Heart right ventricle (tissue), 16 donors: Measurements from ENCODE around the gene CAPN10. TPM values are rescaled to one million over a fixed set of nuclear protein-coding genes. Genes with fewer than 3 reads are reported as not detected.

Experiments used
- ATAC-seq, 8 donors: fragments of 200-7000 bp; cut with Tn5 transposase; one replicate each; pipeline ENCODE4 v1.9.1; 2020; ENCODE audit warnings: mild to moderate bottlenecking in 8 of 8, moderate library complexity in 8 of 8, moderate number of reproducible peaks in 1 of 8
- DNase-seq, 2 donors: peaks; one replicate each; pipeline ENCODE4 v3.0.0-alpha.2; 2020
- H3K27ac ChIP-seq, 10 donors: fragments of 200-600 bp; sonication (generic) in 2 of 10; one replicate each; pipeline versions ENCODE4 v1.5.0 to v1.8.0; 2020 to 2022; ENCODE audit warnings: mild to moderate bottlenecking in 3 of 10
- H3K27me3 ChIP-seq, 7 donors: fragments of 200-600 bp; one replicate each; pipeline ENCODE4 v1.8.0; 2021 to 2022; ENCODE audit warnings: mild to moderate bottlenecking in 2 of 7
- H3K36me3 ChIP-seq, 9 donors: fragments of 200-600 bp; sonication (generic) in 1 of 9; one replicate each; pipeline versions ENCODE4 v1.5.0 to v1.8.0; 2020 to 2022; ENCODE audit warnings: mild to moderate bottlenecking in 2 of 9
- H3K4me1 ChIP-seq, 9 donors: fragments of 200-600 bp; sonication (generic) in 1 of 9; one replicate each; pipeline versions ENCODE4 v1.5.0 to v1.8.0; 2020 to 2022; ENCODE audit warnings: mild to moderate bottlenecking in 4 of 9
- H3K4me3 ChIP-seq, 10 donors: fragments of 200-600 bp; sonication (generic) in 2 of 10; one replicate each; pipeline versions ENCODE4 v1.5.0 to v1.8.0; 2020 to 2022; ENCODE audit warnings: mild to moderate bottlenecking in 7 of 10, moderate library complexity in 2 of 10
- H3K9me3 ChIP-seq, 11 donors: fragments of 200-600 bp in 10 of 11; sonication (generic) in 2 of 11; one replicate each; pipeline versions ENCODE4 v1.5.0 to v1.8.0; 2013 to 2022; ENCODE audit warnings: mild to moderate bottlenecking in 2 of 11, control low read depth in 1 of 11, moderate library complexity in 1 of 11
- CTCF ChIP-seq, 9 donors: fragments of 200-600 bp; sonication (generic) in 2 of 9; IDR thresholded peaks; one replicate each; pipeline versions ENCODE4 v1.5.0 to v1.8.0; 2021 to 2022; ENCODE audit warnings: antibody characterized with exemption in 9 of 9, mild to moderate bottlenecking in 5 of 9, moderate library complexity in 1 of 9
- WGBS, 2 donors: extraction: QIAGEN DNeasy Blood & Tissue Kit; methylation state at CpG; one replicate each; pipeline ENCODE4 v1.1.7; 2013; ENCODE audit warnings: inconsistent platforms in 1 of 2; 5-methylcytosine and 5-hydroxymethylcytosine counted together
- intact Hi-C, 10 donors: fragments of 100-400 bp; cut with DNase I; formaldehyde crosslinking; loops; one replicate each; pipeline versions ENCODE4 v1.11.1 to v1.14.2; 2022
- polyA plus RNA-seq, 2 donors: library from polyadenylated mRNA; stranded (reverse); fragments of 200-250 nt; gene quantifications; one replicate each; pipeline ENCODE4 v1.2.3, GENCODE V29; 2013
- total RNA-seq, 10 donors: library from RNA; stranded (reverse); fragmentation: NEBNext Ultra II Directional in 3 of 10; extraction: Animal tissue kit (Norgen Biotek cat#: 25700) in 3 of 10; gene quantifications; one replicate each; pipeline versions ENCODE4 v1.2.1 to v1.2.4, GENCODE V29; 2021 to 2023
- donor health status: Arrhythmogenic right ventricular cardiomyopathy.
- donor health status: ischemic (EF 13 %, LVEDD 7.1; RV severe dilation, severe dysfunction).
- donor health status: healthy with polysubstance abuse.
- donor health status: DM: no; HTN: yes; CAD: no.
- donor health status: DM: no; HTN: no; CAD: no.
- donor health status: ischemic (EF 25% LVEDD 6.9; RV normal size, moderate dysfunction).
- donor health status: ischemic (EF 25% LVEDD 5.7; RV mildly dilated, moderate dysfunction).
- donor health status: healthy.
- donor health status: DM: yes; HTN: yes; CAD: no.
- donor health status: Ischemic cardiomyopathy.
- donor health status: ischemic (EF 35%, LVEDD 5.7; RV mildly dilated, moderate dysfunction).
- donor health status: nonischemic (EF 11% LVEDD 7.7; RV severe dilation, severe dysfunction).
- donor health status: DM: yes; HTN: yes; CAD: no.
- donor health status: PGD.
- donor health status: ischemic (EF 29% LVEDD 5.4; RV normal size, mild dysfunction).
- donor health status: nonischemic (EF 23%, LVEDD 6.1; RV moderate dilation, normal function).

Gene CAPN10
- total and polyA plus RNA-seq, 12 donors, result 16.8 to 89.5 (median 21.0) TPM

DNA sequence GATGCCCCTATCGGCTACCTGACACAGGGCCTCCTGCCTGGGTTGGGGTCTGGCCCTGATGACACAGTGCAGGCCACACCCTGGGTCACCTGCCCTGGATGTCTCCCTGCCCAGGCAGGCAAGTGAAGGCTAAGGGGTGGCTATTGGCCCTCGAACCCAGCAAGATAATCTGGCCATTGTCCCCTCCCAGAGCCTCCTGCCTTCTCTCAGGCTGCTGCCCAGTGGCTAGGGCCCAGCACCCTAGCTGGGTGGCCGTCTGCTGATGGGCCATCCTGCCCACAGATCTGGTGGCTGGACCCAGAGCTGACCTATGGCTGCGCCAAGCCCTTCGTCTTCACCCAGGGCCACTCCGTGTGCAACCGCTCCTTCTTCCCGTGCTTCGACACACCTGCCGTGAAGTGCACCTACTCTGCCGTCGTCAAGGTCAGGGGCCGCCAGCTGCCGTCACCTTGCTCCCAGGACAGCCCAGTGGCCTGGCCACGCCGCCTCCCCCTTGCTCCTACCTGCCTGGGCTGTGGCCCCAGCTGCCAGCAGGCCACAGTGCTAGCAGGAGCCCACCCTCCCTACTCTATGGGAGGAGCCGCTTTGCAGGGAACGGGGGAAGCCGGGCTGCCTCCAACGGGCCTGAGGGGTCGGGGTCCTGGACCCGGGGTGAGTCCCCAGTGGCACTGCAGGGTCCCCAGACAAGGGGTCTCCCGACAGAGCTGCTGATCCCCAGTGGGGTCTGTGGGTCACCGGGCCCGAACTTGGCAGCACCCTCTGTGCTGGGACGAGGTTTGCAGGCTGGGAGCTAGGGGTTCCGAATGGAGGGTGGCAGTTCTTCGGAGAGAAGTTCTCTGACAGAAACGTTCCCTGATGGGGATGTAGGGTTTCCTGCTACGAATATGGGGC lies 14.1 kb upstream of the CAPN10 start:
- intact Hi-C loops, result no loop called here
- Histone ChIP-seq H3K4me3 (no peak overlapping the region), H3K27ac (no peak overlapping the region), H3K36me3 (peaks cover 0 to 57% (median 33%) of the 10 kb centered on the region in 9 donors), H3K27me3 (no peaks in the 10 kb centered on the region), H3K9me3 (no peaks in the 10 kb centered on the region), H3K4me1 (peaks cover 7 to 34% (median 29%) of the 10 kb centered on the region in 9 donors)
- WGBS, 2 donors, result 88 to 89% methylated on average over 30 of the region's 30 CpGs
- DNase-seq (peak in 1 of 2 donors; percentile 10), ATAC-seq (no peak)
- TF ChIP-seq CTCF (IDR thresholded peaks at IDR 0.05), result no peak

GRCh38 chr2:240573071-240573515 lies 13.4 kb upstream of the CAPN10 start:
- Histone ChIP-seq H3K9me3 (no peaks in the 10 kb centered on the region), H3K36me3 (peaks cover 0 to 64% (median 40%) of the 10 kb centered on the region in 9 donors), H3K27ac (no peak overlapping the region), H3K4me3 (no peak overlapping the region), H3K4me1 (peaks cover 7 to 31% (median 27%) of the 10 kb centered on the region in 9 donors), H3K27me3 (no peaks in the 10 kb centered on the region)
- TF ChIP-seq CTCF (IDR thresholded peaks at IDR 0.05), result no peak
- ATAC-seq (no peak), DNase-seq (peak in 1 of 2 donors; percentile 14)
- intact Hi-C loops, result no loop called here
- 89 to 90% methylated on average over 17 to 20 of the region's 20 CpGs for WGBS, 2 donors

- no peak for TF ChIP-seq CTCF (IDR thresholded peaks at IDR 0.05)
- DNase-seq, result peak in 1 of 2 donors; percentile 9
- intact Hi-C loops, result no loop called here
Measured at GRCh38 chr2:240573516-240574385, 12.8 kb upstream of the CAPN10 start.

More at GRCh38 chr2:240573516-240574385, 12.8 kb upstream of the CAPN10 start:
- H3K27ac ChIP-seq, result no peak overlapping the region
- no peaks in the 10 kb centered on the region for H3K27me3 ChIP-seq
- H3K36me3 ChIP-seq, result peaks cover 0 to 70% (median 41%) of the 10 kb centered on the region in 9 donors
- H3K9me3 ChIP-seq, result no peaks in the 10 kb centered on the region
- ATAC-seq, result no peak
- peaks cover 7 to 37% (median 32%) of the 10 kb centered on the region in 9 donors for H3K4me1 ChIP-seq
- no peak overlapping the region for H3K4me3 ChIP-seq
- 89 to 90% methylated on average over 35 to 37 of the region's 37 CpGs for WGBS, 2 donors
